ENCODE results near the gene C16orf87.
A peak's percentile ranks its signal among the peaks of the same experiment; 100 is the strongest.
"Not testable (repeated sequence)": the region's sequence is repeated elsewhere in the genome, so short reads cannot be mapped to it uniquely, and the experiment has no call there.

The C16orf87 gene

DNA sequence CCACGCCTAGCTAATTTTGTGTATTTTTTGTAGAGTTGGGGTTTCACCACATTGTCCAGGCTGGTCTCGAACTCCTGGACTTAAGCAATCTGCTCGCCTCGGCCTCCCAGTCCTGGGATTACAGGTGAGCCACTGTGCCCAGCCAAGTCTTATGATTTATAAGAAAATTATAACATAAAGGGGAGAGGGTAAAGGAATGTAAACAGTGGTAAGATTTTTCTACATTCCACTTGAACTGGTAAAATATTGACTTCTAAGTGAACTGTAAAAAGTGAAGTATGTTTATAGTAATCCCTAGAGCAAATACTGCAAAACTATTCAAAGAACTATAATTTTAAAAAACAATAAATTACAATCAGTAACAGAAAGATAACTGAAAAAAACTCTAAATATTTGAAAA is 33.5 kb downstream of the C16orf87 start:
- DNase-seq = no peak

DNA sequence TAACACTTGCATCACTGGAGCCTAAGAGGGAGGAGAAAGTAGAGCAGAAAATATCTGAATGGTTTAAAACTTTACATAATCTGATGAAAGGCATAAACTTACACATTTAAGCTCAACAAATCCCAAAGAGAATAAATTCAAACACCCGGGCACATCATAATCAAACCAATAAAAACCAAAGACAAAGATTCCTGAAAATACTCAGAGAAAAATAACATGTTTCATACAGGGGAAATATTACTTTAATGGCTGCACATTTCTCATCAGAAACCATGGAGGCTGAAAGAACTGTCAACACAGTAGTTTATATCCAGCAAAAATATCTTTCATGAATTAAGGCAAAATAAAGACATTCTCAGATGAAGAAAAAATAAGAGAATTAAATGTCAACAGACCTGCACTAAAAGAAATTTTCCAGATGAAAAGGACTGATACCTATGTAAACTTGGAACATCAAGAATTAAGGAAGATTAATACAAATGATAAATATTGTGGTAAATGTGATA is 34.2 kb downstream of the C16orf87 start:
- DNase-seq = no peak

DNA sequence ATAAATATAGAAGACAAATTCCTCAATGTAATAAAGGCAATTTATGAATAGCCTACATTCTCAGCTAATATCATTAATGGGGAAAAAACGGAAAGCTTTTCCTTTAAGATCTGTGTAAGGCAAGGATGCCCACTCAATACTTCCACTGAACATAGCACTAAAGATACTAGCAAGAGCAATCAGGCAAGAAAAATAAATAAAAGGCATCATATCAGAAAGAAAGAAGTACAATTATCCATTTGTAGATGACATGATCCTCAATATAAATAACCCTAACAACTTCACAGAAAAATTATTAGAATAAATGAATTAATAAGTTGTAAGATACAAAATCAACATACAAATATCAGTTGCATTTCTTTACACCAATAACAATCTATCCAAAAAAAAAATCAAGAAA is 37.1 kb downstream of the C16orf87 start:
- no peak for DNase-seq

DNA sequence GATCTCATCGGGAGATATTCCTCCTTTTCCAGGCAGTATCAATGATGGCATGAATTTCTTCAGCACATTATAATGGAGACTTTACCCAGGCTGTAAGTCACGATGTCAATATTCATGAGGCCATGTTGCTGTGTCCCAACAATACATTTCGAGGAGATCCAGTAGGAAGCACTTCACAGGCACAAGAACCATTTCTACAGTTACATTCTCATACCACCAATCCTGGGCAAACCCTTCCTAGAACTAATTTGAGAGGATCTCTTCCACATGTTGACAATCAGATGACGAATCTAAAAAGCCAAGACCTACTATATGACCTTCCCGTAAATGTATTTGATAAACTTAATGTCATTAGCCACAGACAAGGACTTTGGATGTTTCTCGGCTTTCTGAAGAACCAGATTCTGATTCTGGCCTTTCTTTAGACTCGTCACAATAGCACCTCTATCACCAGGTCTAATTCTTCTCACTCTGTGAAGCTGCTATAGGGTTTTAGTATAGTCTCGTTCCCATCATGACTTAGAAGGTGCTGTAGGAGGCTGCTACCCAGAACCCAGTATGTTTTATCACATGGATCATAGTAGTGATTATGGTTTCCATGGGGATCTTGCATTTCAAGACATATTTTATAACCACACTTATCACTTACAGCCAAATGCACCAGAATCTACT is 40.2 kb downstream of the C16orf87 start:
- no peak for DNase-seq

DNA sequence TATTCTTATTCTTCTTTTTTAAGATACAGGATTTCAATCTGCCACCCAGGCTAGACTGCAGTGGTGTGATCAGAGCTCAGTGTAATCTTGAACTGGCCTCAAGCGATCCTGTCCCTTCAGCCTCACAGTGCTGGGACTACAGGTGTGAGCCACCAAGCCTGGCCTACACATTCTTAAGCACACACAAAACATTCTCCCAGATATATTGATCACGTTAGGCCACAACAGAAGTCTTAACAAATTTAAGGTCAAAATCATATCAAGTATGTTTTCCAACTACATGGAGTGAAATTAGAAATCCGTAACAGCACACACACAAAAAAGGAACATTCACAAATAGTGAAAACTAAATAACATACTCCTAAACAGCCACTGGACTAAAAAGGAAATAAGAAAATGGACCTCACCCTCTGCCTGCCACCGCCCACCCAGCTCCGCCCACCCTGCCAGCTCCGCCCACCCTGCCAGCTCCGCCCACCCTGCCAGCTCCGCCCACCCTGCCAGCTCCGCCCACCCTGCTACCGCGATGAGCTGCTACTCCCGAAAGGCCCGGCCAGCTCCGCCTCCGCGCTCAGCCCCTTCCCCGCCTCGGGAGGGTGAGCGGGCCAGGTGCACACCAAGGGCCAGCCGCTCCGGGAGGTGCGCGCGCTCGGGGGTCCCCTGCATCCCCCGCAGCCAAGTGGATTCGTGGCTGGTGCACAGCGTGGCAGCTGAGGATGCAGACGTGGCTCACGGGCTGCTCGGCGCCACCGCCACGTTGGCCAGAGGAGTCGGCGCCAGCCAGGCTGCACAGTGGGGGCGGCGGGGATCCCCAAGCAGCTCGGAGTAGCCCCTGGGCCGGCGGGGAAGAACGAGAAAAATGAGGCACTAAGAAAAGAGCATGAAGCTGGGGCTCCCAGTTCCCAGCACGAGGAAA is 41.2 kb downstream of the C16orf87 start:
- DNase-seq = peak; percentile 85 to 89

DNA sequence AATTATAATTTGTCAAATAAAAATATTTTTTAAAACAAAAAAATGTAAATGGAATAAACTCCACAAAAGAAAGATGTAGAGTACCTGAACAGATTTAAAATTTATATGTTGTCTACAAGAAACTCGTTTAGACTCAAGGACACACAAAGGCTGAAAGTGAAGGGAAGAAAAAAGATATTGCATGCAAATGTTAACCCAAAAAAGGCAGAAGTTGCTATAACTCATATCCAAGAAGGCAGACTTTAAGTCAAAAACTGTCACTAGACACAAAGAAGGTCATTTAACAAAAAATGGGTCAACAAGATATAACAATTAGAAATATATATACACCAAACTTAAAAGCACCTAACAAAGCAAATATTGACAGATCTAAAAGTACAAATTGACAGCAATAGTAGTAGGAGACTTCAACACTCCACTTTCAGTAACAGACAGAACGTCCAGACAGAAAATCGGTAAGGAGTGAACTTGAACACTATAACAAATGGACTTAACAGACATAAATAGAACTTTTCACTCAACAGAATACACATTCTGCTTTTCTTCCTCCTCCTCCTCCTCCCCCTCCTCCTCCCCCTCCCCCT is 42.0 kb downstream of the C16orf87 start:
- DNase-seq = no peak

DNA sequence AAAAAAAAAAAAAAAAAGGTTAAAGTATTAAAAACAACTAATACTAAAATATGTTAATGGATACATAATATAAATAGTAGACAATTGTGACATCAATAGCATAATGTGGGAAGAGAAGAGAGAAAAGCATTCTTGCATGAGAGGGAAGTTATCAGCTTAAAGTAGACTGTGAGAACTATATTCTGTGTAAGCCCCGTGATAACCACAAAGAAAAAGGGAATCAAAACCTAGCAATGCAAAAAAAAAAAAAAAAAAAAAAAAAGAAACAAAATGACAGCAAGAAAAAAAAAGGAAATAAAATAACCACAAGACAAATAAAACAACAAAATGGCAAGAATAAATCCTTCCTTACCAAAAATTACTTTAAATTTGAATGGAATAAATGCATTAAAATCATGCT is 43.1 kb downstream of the C16orf87 start:
- DNase-seq = no peak

DNA sequence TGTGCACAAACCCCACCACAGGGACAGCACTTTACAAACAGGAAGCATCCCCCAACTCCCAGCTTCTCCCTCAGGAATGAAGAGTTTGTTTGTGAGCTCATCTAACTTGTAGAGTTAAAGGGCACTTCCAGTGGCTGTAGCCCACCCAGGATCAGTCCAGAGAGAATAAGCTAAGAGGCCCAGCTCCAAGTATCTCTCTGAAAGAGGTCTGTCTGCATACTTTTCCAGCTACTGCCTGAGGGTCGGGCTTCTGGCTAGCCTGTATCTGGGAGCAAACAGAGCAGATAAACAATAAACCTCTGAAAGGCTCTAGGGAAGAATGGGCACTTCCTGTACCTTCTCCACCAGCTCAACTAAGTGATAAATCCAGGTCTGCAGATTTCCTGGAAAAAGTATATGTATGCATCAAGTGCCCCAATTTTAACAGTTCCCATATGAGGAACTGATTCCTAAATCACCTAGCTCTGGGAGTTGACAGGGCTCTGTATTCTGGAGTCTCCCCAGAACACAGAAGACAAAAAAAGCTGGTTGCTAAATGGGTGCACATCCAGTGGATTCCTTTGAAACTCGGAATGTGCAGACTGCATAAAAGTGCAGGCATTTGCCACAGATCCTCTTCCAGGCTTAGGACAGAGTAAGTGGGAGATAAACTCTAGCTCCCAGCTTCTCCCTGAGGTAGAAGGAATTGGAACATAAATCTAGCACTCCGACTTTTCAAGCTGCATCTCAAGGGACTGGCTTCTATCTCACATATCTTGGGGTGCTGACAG is 45.7 kb downstream of the C16orf87 start:
- DNase-seq = no peak

DNA sequence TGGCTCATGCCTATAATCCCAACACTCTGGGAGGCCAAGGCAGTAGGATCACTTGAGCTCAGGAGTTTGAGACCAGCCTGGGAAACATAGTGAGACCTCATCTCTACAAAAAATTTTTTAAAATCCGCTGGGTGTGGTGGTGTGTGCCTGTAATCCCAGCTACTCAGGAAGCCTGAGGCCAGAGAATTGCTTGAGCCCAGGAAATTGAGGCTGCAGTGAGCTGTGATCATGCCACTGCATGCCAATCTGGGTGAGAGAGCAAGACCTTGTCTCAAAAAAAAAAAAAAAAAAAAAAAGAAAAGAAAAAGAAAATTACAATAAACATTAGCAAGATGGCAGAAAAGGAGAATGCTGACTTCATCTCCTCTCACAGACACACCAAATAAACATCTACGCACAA is 46.4 kb downstream of the C16orf87 start:
- DNase-seq = not testable (repeated sequence)

DNA sequence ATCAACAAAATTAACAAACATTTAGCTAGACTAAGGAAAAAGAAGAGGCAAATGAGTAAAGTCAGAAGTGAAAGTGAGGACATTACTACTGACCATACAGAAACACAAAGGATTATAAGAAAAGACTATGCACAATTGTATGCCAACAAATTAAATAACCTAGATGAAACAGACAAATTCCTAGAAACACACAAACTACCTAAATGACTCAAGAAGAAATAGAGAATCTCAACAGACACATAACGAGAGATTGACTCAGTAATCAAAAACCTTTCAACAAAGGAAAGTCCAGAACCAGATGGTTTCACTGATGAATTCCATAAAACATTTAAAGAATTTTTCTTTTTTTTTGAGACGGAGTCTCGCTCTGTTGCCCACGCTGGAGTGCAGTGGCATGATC is 47.2 kb downstream of the C16orf87 start:
- no peak for DNase-seq

DNA sequence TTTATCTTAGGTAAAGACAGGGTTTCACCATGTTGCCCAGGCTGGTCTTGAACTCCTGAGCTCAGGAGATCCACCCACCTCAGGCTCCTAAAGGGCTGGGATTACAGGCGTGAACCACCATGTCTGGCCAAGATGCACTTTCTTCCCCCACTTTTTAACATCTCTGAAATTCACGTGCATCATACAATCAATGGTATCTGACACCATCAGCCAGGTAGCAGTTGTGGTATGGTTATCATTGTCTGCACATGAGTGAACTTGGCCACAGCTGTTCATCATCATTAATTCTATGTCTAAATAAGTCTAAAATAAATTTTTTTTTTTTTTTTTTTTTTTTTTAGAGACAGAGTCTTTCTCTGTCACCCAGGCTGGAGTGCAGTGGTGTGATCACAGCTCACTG is 48.7 kb downstream of the C16orf87 start:
- DNase-seq = no peak

DNA sequence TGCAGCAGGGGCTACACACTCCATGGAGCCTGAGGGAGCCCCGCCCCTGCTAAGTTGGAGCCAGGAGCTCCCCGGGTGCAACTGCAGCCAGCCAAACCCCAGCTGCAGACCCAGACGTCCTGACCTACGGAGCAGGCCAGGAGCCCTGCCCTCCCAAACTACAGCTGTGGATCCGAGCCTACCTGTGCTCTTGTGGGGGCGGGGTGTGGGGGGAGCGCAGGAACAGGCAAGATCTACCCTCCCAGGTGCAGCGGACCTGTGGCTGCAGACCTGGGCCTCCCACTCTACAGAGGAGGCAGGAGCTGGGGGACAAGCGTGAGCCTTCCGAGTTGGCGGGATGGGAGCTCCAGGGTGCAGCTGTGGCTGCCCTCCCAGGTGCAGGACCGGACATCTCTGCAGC is 53.2 kb downstream of the C16orf87 start:
- no peak for DNase-seq

DNA sequence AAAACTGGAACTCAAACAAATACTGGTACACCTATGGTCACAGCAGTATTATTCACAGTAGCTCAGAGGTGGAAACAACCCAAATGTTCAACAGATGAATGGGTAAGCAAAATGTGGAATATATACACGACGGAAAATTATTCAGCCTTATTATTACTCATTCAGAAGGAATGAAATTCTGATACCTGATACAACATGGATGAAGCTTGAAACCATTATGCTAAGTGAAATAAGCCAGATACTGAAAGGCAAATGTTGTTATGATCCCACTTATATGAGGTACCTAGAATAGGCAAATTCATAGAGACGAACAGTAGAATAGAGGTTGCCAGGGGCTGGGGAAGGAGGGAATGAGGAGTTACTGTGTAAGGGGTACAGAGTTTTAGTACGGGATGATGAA is 55.8 kb downstream of the C16orf87 start:
- no peak for DNase-seq

DNA sequence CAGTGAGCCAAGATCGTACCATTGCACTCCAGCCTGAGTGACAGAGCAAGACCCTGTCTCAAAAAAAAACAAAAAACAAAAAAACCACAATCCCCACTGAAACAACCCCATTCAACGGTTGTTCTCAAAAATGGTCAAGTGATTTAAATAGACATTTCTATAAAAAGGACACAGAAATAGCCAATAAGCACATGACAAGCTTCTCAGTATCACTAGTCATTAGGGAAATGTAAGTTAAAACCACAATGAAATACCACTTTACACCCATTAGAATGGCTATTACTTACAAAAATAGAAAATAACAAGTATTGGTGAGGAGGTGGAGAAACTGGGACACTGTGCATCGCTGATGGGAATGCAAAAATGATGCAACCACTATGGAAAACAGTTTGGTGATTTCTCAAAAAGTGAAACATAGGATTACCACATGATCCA is 56.2 kb downstream of the C16orf87 start:
- DNase-seq = no peak

DNA sequence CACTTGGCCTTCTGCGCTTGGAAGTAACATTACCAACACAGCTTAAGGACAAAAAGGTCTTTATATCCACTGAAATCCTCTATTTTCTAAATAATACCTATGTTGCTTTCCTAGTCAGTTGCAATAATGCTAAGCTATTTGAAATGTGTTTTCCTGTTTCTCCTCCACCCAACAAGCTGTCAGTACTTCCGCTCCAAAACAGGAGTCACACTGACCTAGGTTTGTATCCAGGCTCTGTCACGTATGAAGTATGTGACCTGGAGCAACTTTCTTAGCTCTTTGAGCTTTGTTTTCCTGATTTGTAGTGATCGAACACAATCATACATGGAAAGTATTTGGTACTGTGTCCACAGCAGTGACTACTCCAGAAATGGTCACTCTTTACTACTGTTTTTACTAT is 58.5 kb downstream of the C16orf87 start:
- no peak for DNase-seq

DNA sequence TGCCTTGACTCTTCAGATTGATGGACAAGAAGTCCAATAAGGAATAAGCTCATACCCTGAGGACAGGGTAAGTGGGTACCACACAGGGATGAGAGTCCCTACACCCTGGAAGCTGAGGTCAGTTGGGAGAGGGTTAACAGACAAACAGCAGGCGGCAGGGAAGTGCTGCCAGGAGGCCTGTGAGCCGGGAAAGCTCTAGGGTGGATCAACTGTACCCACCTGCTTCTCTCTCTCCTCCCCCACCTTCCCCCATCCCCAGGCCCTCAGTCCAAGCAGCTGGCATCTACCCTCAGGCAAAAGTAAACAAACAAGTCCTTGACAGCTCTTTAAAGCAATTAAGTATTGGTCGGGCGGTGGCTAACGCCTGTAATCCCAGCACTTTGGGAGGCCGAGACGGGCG is 62.2 kb downstream of the C16orf87 start:
- no peak for DNase-seq

DNA sequence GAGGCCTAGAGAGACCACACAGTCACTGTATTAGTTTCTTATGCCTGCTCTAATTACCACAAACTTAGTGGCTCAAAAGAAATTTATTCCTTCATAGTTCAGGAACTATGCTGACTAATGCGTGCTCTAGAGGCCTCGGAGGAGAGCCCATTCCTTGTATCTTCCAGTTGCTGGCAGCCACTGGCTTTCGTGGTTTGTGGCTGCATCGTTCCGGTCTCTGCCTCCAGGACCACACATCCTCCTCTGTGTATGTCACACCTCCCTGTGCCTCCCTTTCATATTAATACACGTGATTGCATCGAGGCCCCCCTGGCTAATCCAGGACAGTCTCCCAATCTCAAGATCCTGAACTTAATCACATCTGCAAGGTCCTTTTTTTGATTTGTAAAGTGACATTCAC is 65.9 kb downstream of the C16orf87 start:
- no peak for DNase-seq

DNA sequence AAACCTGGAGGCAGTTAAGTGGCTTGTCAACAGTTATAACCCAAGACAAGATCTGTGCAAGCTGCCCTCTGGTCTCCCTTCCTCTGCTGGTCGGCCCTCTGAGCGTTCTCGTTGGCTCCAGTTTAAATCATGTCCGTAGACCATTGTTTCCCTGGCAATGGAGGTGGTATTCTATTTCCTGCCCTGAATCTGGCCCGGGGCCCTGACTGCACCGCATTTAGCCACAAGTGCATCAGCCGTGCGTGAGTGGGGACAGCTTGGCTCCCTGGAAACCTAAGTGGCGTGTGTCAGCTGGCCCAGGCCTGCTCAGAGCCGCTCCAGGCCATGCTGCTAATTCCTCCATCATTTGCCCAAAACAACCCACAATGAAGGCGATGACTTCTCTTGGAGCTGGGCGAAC is 67.8 kb downstream of the C16orf87 start:
- DNase-seq = no peak

DNA sequence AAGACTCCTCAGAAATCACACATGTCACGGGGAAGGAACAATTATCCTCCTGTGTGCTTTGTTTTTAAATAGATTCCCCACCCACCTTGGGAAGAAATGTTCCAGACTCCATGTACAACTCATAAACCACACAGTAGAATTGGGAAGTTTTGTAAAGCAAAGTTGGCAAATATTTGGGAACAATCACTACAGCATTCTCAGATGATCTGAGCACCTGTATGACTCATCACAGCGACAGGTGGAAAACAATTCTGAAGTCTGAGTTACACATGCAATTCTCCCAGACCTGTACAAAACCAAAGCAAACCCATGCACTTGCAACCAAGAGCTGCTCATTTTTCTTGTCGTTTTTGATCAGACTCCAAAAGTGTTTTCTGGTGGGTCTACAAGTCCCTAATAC is 68.4 kb downstream of the C16orf87 start:
- DNase-seq = no peak

DNA sequence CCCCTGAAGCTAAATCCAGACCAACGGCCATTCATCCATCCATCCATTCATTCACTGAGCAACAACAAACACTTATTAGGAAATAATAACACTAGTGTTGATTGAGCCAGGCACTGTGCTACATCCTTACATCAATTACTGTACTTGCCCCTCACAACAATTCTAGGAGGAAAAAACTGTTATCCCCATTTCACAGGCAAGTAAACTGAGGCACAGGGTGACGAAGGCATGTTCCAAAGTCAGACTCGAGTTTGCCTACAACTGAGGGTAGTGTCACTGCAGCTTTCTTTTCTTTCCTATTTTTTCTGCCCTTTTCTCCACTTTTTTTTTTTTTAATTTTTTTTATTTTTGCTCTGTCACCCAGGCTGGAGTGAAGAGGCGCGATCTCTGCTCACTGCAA is 71.7 kb downstream of the C16orf87 start:
- no peak for DNase-seq

DNA sequence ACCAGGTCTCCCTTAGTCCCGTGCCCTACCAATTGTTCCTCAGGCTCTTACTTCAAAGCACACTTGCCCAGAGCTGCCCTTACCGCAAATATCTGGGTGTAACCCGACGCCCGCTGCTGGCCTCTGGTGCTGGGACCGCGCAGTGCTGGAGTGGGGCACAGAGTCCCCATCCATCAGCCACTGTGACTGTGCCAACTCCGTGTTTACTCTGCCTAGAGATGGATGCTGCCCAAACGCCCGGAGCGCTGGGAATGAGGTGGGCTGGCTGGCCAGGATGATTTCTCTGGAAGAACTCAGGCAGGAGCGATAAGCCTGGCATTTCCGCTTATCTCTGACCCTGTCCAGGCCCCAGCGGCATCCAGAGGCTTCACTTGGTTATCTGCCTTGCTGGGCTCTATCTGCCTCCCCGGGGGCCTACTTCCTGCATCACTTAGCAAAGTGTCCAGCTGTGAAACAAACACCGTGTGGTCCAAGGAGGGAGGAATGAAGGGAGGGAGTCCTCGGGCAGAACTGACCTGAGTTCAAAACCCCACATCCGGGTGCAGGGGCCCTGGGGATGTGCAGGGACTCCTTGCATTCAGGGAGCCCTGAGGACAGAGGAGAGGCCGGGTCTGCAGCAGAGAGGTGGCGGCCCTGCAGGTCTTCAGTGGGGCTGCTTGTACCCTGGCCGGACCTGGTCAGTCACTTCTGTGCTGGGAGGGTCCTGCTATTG is 73.5 kb downstream of the C16orf87 start:
- DNase-seq = no peak

DNA sequence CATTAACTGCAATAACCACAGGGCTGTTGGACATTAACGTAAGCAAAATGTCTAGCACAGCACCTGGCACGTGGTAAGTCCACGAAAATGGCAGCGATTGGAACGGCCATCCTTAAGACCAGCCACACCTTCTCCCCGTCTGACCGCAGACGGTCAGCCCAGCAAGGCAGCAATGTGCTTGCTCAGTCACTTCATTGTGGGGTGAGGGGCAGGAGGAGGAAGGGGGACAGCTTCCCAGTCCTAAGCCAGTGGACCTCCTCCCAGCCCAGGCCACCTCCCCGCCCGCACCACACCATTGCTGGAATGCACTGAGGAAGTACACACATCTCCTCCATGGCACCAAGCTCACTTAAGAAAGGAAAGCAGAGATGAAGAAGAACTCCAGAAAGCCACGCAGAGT is 74.2 kb downstream of the C16orf87 start:
- DNase-seq = no peak

Data from CD4-positive, alpha-beta T cell treated with Interleukin-1 beta for 1 hour (primary cell).